ENCODE data around the gene ANKRD33B.

GRCh38 chr5:10680876-10681481, 117.1 kb downstream of the ANKRD33B start:
- no peak for TF ChIP-seq POLR2A (IDR thresholded peaks at IDR 0.05)
- TF ChIP-seq POLR2AphosphoS5 (IDR thresholded peaks at IDR 0.05; ENCODE audit: insufficient read depth in 1 of 2, low read depth in 1 of 2): no peak

Data from vagina (tissue), 2 donors.